HepG2 (cell line): ENCODE results near the gene PEX3. TPM values are rescaled to one million over a fixed set of nuclear protein-coding genes. Genes with fewer than 3 reads are reported as not detected.

Experiments
- CENPX ChIP-seq: sonication (generic); formaldehyde crosslinking; IDR thresholded peaks from 2 replicates; pipeline ENCODE4 v1.9.0; 2021; ENCODE audit warnings: mild to moderate bottlenecking, missing genetic modification reagents, moderate library complexity
- HOXA7 ChIP-seq: sonication (generic); formaldehyde crosslinking; IDR thresholded peaks from 2 replicates; pipeline ENCODE4 v1.8.1; 2022; ENCODE audit warnings: mild to moderate bottlenecking, missing genetic modification reagents, moderate library complexity
- MYC ChIP-seq: sonication (generic); formaldehyde crosslinking; IDR thresholded peaks from 2 replicates; pipeline ENCODE4 v1.9.0; 2021; ENCODE audit warnings: missing genetic modification reagents, borderline replicate concordance
- PRDM10 ChIP-seq: sonication (generic); formaldehyde crosslinking; IDR thresholded peaks from 2 replicates; pipeline ENCODE4 v1.4.0; 2020; ENCODE audit warnings: low read depth, missing genetic modification reagents
- RNF2 ChIP-seq: fragments of 450-650 bp; conservative IDR thresholded peaks from 2 replicates; pipeline ENCODE4 v1.6.1; 2016; ENCODE audit warnings: low read depth
- SOX13 ChIP-seq, 3 experiments: fragments of 450-650 bp in 1 of 3; sonication (generic) in 1 of 3; formaldehyde crosslinking in 1 of 3; IDR thresholded peaks in 2 of 3; conservative IDR thresholded peaks in 1 of 3; 2 replicates each; pipeline versions ENCODE4 v1.5.0 to v1.6.1; 2016 to 2020; ENCODE audit warnings: antibody characterized with exemption in 1 of 3, mild to moderate bottlenecking in 1 of 3, missing compliant biosample characterization in 1 of 3, missing genetic modification reagents in 1 of 3, moderate library complexity in 1 of 3
- THAP9 ChIP-seq: sonication (generic); formaldehyde crosslinking; IDR thresholded peaks from 2 replicates; pipeline ENCODE4; 2020; ENCODE audit warnings: missing genetic modification reagents, mild to moderate bottlenecking, borderline replicate concordance
- TRIM24 ChIP-seq: sonication (generic); formaldehyde crosslinking; IDR thresholded peaks from 2 replicates; pipeline ENCODE4 v1.8.0; 2022; ENCODE audit warnings: mild to moderate bottlenecking, missing genetic modification reagents
- ZNF20 ChIP-seq: sonication (generic); formaldehyde crosslinking; IDR thresholded peaks from 2 replicates; pipeline ENCODE4 v1.4.0; 2020; ENCODE audit warnings: mild to moderate bottlenecking, moderate library complexity, missing genetic modification reagents
- ZNF296 ChIP-seq: sonication (generic); formaldehyde crosslinking; conservative IDR thresholded peaks from 2 replicates; pipeline ENCODE4 v1.5.0; 2020; ENCODE audit warnings: mild to moderate bottlenecking, missing genetic modification reagents
- ZNF746 ChIP-seq: sonication (generic); formaldehyde crosslinking; IDR thresholded peaks from 2 replicates; pipeline ENCODE4 v1.8.0; 2022; ENCODE audit warnings: mild to moderate bottlenecking, missing genetic modification reagents
- polyA plus RNA-seq, 8 experiments: library from polyadenylated mRNA; depleted of rRNA in 3 of 8; stranded (reverse) in 7 of 8; unstranded in 1 of 8; fragments of >200 nt; fragmentation: Illumina TruSeq in 4 of 8; extraction: Trizol in 4 of 8; gene quantifications; 2 replicates each; pipeline versions ENCODE4 v1.2.1 to v1.2.3, GENCODE V29; 2011 to 2016; ENCODE audit warnings: low read depth in 4 of 8, missing spikeins in 1 of 8, mixed read lengths in 1 of 8; ENCODE audit not compliant: insufficient read depth in 1 of 8
- total RNA-seq, 5 experiments: library from RNA; depleted of rRNA; stranded (reverse); fragments of >200 nt; fragmentation: Illumina TruSeq; extraction: Trizol; gene quantifications; 2 replicates each; pipeline ENCODE4 v1.2.3, GENCODE V29; 2016; ENCODE audit warnings: low read depth in 1 of 5
- TF ChIP-seq, protein P1 (sequence below): sonication (generic); formaldehyde crosslinking; conservative IDR thresholded peaks from 2 replicates; pipeline ENCODE4 v1.8.0; 2022; ENCODE audit warnings: missing genetic modification reagents
- TF ChIP-seq, protein P2 (sequence below): sonication (generic); formaldehyde crosslinking; IDR thresholded peaks from 2 replicates; pipeline ENCODE4 v1.5.0; 2020; ENCODE audit warnings: missing genetic modification reagents
- TF ChIP-seq, protein P3 (sequence below): sonication (generic); formaldehyde crosslinking; IDR thresholded peaks from 2 replicates; pipeline ENCODE4 v1.8.0; 2022; ENCODE audit warnings: missing genetic modification reagents, low read depth, mild to moderate bottlenecking, borderline replicate concordance

The PEX3 gene
- total and polyA plus RNA-seq, 2 of the 13 experiments (the other 11 are each of a cell fraction or from before 2014, with no cell fraction given), result 30.9 to 40.8 TPM

GRCh38 chr6:143450453-143451371, at the start of gene PEX3, which contains the start of gene ADAT2 (continued):
- TF ChIP-seq PRDM10 (CRISPR knock-in tag) (peak; percentile 79; the same call in 1 of the 2 replicates), RNF2 (peak; percentile 45; the same call in 1 of the 2 replicates), CENPX (CRISPR knock-in tag) (no peak), ZNF746 (CRISPR knock-in tag) (peak; percentile 96), MYC (CRISPR knock-in tag) (peak; percentile 98), TRIM24 (CRISPR knock-in tag) (no peak), THAP9 (CRISPR knock-in tag) (peak; percentile 96; the same call in 1 of the 2 replicates), ZNF20 (CRISPR knock-in tag) (no peak), HOXA7 (CRISPR knock-in tag) (peak; percentile 95), SOX13 (IDR thresholded peaks at IDR 0.05) (no peak), SOX13 (CRISPR knock-in tag; conservative IDR thresholded peaks at IDR 0.05 in 1 of 2, IDR thresholded peaks at IDR 0.05 in 1 of 2) (peak in 1 of 2 experiments; percentile 86; a peak in 2 of 4 replicates), ZNF296 (CRISPR knock-in tag) (no peak)
- TF ChIP-seq, protein P1, sequence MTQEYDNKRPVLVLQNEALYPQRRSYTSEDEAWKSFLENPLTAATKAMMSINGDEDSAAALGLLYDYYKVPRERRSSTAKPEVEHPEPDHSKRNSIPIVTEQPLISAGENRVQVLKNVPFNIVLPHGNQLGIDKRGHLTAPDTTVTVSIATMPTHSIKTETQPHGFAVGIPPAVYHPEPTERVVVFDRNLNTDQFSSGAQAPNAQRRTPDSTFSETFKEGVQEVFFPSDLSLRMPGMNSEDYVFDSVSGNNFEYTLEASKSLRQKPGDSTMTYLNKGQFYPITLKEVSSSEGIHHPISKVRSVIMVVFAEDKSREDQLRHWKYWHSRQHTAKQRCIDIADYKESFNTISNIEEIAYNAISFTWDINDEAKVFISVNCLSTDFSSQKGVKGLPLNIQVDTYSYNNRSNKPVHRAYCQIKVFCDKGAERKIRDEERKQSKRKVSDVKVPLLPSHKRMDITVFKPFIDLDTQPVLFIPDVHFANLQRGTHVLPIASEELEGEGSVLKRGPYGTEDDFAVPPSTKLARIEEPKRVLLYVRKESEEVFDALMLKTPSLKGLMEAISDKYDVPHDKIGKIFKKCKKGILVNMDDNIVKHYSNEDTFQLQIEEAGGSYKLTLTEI (CRISPR knock-in tag), result no peak
- TF ChIP-seq, protein P2, sequence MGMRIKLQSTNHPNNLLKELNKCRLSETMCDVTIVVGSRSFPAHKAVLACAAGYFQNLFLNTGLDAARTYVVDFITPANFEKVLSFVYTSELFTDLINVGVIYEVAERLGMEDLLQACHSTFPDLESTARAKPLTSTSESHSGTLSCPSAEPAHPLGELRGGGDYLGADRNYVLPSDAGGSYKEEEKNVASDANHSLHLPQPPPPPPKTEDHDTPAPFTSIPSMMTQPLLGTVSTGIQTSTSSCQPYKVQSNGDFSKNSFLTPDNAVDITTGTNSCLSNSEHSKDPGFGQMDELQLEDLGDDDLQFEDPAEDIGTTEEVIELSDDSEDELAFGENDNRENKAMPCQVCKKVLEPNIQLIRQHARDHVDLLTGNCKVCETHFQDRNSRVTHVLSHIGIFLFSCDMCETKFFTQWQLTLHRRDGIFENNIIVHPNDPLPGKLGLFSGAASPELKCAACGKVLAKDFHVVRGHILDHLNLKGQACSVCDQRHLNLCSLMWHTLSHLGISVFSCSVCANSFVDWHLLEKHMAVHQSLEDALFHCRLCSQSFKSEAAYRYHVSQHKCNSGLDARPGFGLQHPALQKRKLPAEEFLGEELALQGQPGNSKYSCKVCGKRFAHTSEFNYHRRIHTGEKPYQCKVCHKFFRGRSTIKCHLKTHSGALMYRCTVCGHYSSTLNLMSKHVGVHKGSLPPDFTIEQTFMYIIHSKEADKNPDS (CRISPR knock-in tag), result no peak
- TF ChIP-seq, protein P3, sequence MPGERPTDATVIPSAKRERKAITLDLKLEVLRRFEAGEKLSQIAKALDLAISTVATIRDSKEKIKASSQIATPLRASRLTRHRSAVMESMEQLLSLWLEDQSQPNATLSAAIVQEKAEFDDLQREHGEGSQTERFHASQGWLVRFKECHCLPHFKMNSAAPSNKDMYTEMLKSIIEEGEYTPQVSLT, result peak; percentile 98; the same call in 1 of the 2 replicates
